H1 (cell line): Measurements from ENCODE around the gene ALG5. TPM values are rescaled to one million over a fixed set of nuclear protein-coding genes. Genes with fewer than 3 reads are reported as not detected.

Experiments
- CTCF ChIA-PET: fragments of 300-600 bp; sonication (Branson Sonifier 250); formaldehyde crosslinking; loops from one replicate; lab custom pipeline; 2021; ENCODE audit not compliant: partially characterized antibody; lab: Charles Lee
- POLR2A ChIA-PET: fragments of 300-600 bp; sonication (Branson Sonifier 250); formaldehyde crosslinking; loops from one replicate; lab custom pipeline; 2021; ENCODE audit warnings: inconsistent platforms; ENCODE audit not compliant: partially characterized antibody; lab: Charles Lee
- DNase-seq, 2 experiments: peaks; one replicate each; pipeline versions ENCODE4 v3.0.0 to v3.0.0-alpha.2; 2010 to 2022; ENCODE audit warnings: low spot score in 2 of 2, low read depth in 1 of 2, mixed read lengths in 1 of 2
- FAIRE-seq: peaks from 2 replicates; lab custom pipeline; 2011; peaks lifted over from hg19 to GRCh38; lab: Jason Lieb, UNC
- H2AFZ ChIP-seq: 2 replicates; pipeline ENCODE4 v1.8.1; 2012; ENCODE audit warnings: low read length, inconsistent platforms
- H2AK5ac ChIP-seq: 2 replicates; pipeline ENCODE4 v1.6.1; 2013; ENCODE audit warnings: low read depth, low read length
- H2BK120ac ChIP-seq: replicated peaks from 2 replicates; pipeline ENCODE3; 2013; ENCODE audit warnings: low read depth, low read length, inconsistent platforms
- H2BK12ac ChIP-seq: 2 replicates; pipeline ENCODE4 v1.6.1; 2013; ENCODE audit warnings: low read depth, low read length
- H2BK15ac ChIP-seq: 2 replicates; pipeline ENCODE4 v1.6.1; 2013; ENCODE audit warnings: low read length
- H2BK20ac ChIP-seq: 2 replicates; pipeline ENCODE4 v1.6.1; 2013; ENCODE audit warnings: low read length
- H2BK5ac ChIP-seq: 2 replicates; pipeline ENCODE4 v1.6.1; 2013; ENCODE audit warnings: low read depth, low read length
- H3K14ac ChIP-seq: 2 replicates; pipeline ENCODE4 v1.6.1; 2013; ENCODE audit warnings: inconsistent platforms; ENCODE audit not compliant: insufficient read length
- H3K18ac ChIP-seq: 2 replicates; pipeline ENCODE4 v1.6.1; 2013; ENCODE audit warnings: low read length; ENCODE audit errors: extremely low read depth
- H3K23ac ChIP-seq: 2 replicates; pipeline ENCODE4 v1.6.1; 2013; ENCODE audit warnings: inconsistent platforms; ENCODE audit not compliant: insufficient read length
- H3K23me2 ChIP-seq: 2 replicates; pipeline ENCODE4 v1.6.1; 2013; ENCODE audit warnings: low read depth, low read length
- H3K27ac ChIP-seq: 2 replicates; pipeline ENCODE4 v1.6.1; 2011; ENCODE audit warnings: low read depth, low read length, inconsistent platforms
- H3K27me3 ChIP-seq, 4 experiments: replicated peaks in 1 of 4; 1 replicate in 1 of 4; 2 replicates in 3 of 4; pipeline versions ENCODE4 v1.6.1 to v1.8.1; 2011 to 2013; ENCODE audit warnings: low read length in 3 of 4, mild to moderate bottlenecking in 3 of 4, inconsistent platforms in 2 of 4, mixed read lengths in 2 of 4, moderate library complexity in 1 of 4; ENCODE audit not compliant: control insufficient read depth in 3 of 4, insufficient read depth in 3 of 4; ENCODE audit errors: extremely low read depth in 1 of 4
- H3K36me3 ChIP-seq, 4 experiments: 2 replicates each; pipeline versions ENCODE4 v1.6.1 to v1.8.1; 2011 to 2013; ENCODE audit warnings: mild to moderate bottlenecking in 4 of 4, low read length in 3 of 4, moderate library complexity in 2 of 4, control low read depth in 1 of 4, inconsistent platforms in 1 of 4; ENCODE audit not compliant: insufficient read depth in 4 of 4, control insufficient read depth in 2 of 4
- H3K4ac ChIP-seq: replicated peaks from 2 replicates; pipeline ENCODE3; 2013; ENCODE audit warnings: low read length, low read depth, mixed read lengths, inconsistent platforms; ENCODE audit not compliant: insufficient read length
- H3K4me1 ChIP-seq, 4 experiments: replicated peaks in 1 of 4; 1 replicate in 1 of 4; 2 replicates in 3 of 4; pipeline versions ENCODE4 v1.6.1 to v1.8.1; 2011 to 2013; ENCODE audit warnings: low read length in 3 of 4, inconsistent platforms in 2 of 4, mixed read lengths in 1 of 4; ENCODE audit not compliant: insufficient read depth in 4 of 4, control insufficient read depth in 3 of 4
- H3K4me2 ChIP-seq, 2 experiments: 2 replicates each; pipeline versions ENCODE4 v1.6.1 to v1.8.1; 2011 to 2013; ENCODE audit warnings: low read depth in 2 of 2, low read length in 2 of 2, control low read depth in 1 of 2, inconsistent platforms in 1 of 2, mild to moderate bottlenecking in 1 of 2; ENCODE audit not compliant: insufficient read depth in 1 of 2
- H3K4me3 ChIP-seq, 4 experiments: fragments of 200-600, 300-600 bp in 1 of 4; sonication (generic), shearing (Covaris generic), sonication (Bioruptor Twin) in 1 of 4; 2 replicates each; pipeline versions ENCODE4 v1.5.1 to v1.8.1; 2011 to 2016; ENCODE audit warnings: low read length in 4 of 4, low read depth in 3 of 4, control low read depth in 2 of 4, inconsistent platforms in 2 of 4, mild to moderate bottlenecking in 2 of 4, mixed read lengths in 1 of 4, moderate library complexity in 1 of 4; ENCODE audit not compliant: insufficient read depth in 2 of 4; ENCODE audit errors: extremely low read depth in 1 of 4
- H3K56ac ChIP-seq: replicated peaks from 2 replicates; pipeline ENCODE3; 2013; ENCODE audit warnings: low read depth, mild to moderate bottlenecking, mixed read lengths, low read length, inconsistent platforms; ENCODE audit not compliant: insufficient read length
- H3K79me1 ChIP-seq: 2 replicates; pipeline ENCODE4 v1.6.1; 2013; ENCODE audit warnings: low read depth, low read length, control low read depth
- H3K79me2 ChIP-seq, 2 experiments: 2 replicates each; pipeline versions ENCODE4 v1.6.1 to v1.8.1; 2012 to 2013; ENCODE audit warnings: low read length in 2 of 2, mild to moderate bottlenecking in 2 of 2, inconsistent platforms in 1 of 2; ENCODE audit not compliant: insufficient read depth in 2 of 2, control insufficient read depth in 1 of 2
- H3K9ac ChIP-seq, 4 experiments: replicated peaks in 1 of 4; 1 replicate in 1 of 4; 2 replicates in 3 of 4; pipeline versions ENCODE4 v1.6.1 to v1.8.1; 2011 to 2013; ENCODE audit warnings: low read depth in 3 of 4, low read length in 3 of 4, control low read depth in 2 of 4, mild to moderate bottlenecking in 2 of 4, moderate library complexity in 2 of 4, inconsistent platforms in 1 of 4; ENCODE audit errors: extremely low read depth in 1 of 4
- H3K9me3 ChIP-seq, 2 experiments: 2 replicates each; pipeline versions ENCODE4 v1.6.1 to v1.8.1; 2012 to 2013; ENCODE audit warnings: mild to moderate bottlenecking in 2 of 2, moderate library complexity in 2 of 2, control low read depth in 1 of 2, inconsistent platforms in 1 of 2, low read depth in 1 of 2, low read length in 1 of 2, mixed read lengths in 1 of 2; ENCODE audit not compliant: insufficient read depth in 2 of 2
- H4K20me1 ChIP-seq, 2 experiments: replicated peaks in 1 of 2; 2 replicates each; pipeline versions ENCODE3 to v1.8.1; 2011 to 2013; ENCODE audit warnings: inconsistent platforms in 2 of 2, low read length in 2 of 2, mild to moderate bottlenecking in 1 of 2; ENCODE audit not compliant: insufficient read depth in 2 of 2, control insufficient read depth in 1 of 2
- H4K5ac ChIP-seq: 2 replicates; pipeline ENCODE4 v1.6.1; 2013; ENCODE audit warnings: low read length, low read depth, mixed read lengths, inconsistent platforms; ENCODE audit not compliant: insufficient read length
- H4K8ac ChIP-seq: 2 replicates; pipeline ENCODE4 v1.8.0; 2013; ENCODE audit warnings: mild to moderate bottlenecking, moderate library complexity, low read length, inconsistent platforms; ENCODE audit not compliant: insufficient read depth; ENCODE audit errors: extremely low read depth
- H4K91ac ChIP-seq: replicated peaks from 2 replicates; pipeline ENCODE3; 2013; ENCODE audit warnings: low read length, mixed read lengths, inconsistent platforms; ENCODE audit not compliant: insufficient read length
- HDAC6 ChIP-seq: IDR thresholded peaks from one replicate; pipeline ENCODE4 v1.7.1; 2012; ENCODE audit warnings: low read depth, mild to moderate bottlenecking, inconsistent platforms, low read length, moderate library complexity
- POLR2AphosphoS5 ChIP-seq: IDR thresholded peaks from 2 replicates; pipeline ENCODE4 v1.6.1; 2011; ENCODE audit warnings: low read depth, low read length
- POU5F1 ChIP-seq: IDR thresholded peaks from 2 replicates; pipeline ENCODE4 v1.6.1; 2011; ENCODE audit warnings: low read depth, mild to moderate bottlenecking, low read length, moderate library complexity
- RBBP5 ChIP-seq: IDR thresholded peaks from 2 replicates; pipeline ENCODE4 v1.7.1; 2012; ENCODE audit warnings: low read depth, mild to moderate bottlenecking, inconsistent platforms, low read length, moderate library complexity, borderline replicate concordance
- SIN3A ChIP-seq, 2 experiments: IDR thresholded peaks in 1 of 2; conservative IDR thresholded peaks in 1 of 2; 2 replicates each; pipeline ENCODE4 v1.6.1; 2011 to 2012; ENCODE audit warnings: low read length in 2 of 2, improper control_type of control experiment in 1 of 2, low read depth in 1 of 2, mild to moderate bottlenecking in 1 of 2
- WGBS, 2 experiments: shearing (Covaris generic) in 1 of 2; methylation state at CpG; one replicate each; pipeline versions ENCODE4 v1.1.6 to v1.1.7; 2013 to 2015; ENCODE audit warnings: low lambda C conversion rate in 2 of 2, mixed read lengths in 2 of 2, inconsistent platforms in 1 of 2, low coverage in 1 of 2, missing lambda C conversion rate in 1 of 2; ENCODE audit not compliant: insufficient replicate concordance in 2 of 2, insufficient coverage in 1 of 2, insufficient read length in 1 of 2; ENCODE audit errors: extremely low coverage in 1 of 2, missing lambda C conversion rate in 1 of 2; 5-methylcytosine and 5-hydroxymethylcytosine counted together
- polyA plus RNA-seq, 7 experiments: library from polyadenylated mRNA; depleted of rRNA in 3 of 7; stranded (reverse) in 5 of 7; unstranded in 2 of 7; fragments of >200 nt in 5 of 7; fragments of 200-250 nt in 2 of 7; gene quantifications; 1 replicate in 5 of 7; 2 replicates in 1 of 7; 4 replicates in 1 of 7; pipeline versions ENCODE4 v1.2.1 to v1.2.3, GENCODE V29; 2011 to 2013; ENCODE audit warnings: missing spikeins in 2 of 7, mixed read lengths in 2 of 7
- total RNA-seq: library from RNA; stranded (reverse); fragmentation: NEBNext Ultra II Directional; extraction: Animal tissue kit (Norgen Biotek cat#: 25700); gene quantifications from 2 replicates; pipeline ENCODE4 v1.2.1, GENCODE V29; 2021
- TF ChIP-seq, protein P1 (sequence below): IDR thresholded peaks from 2 replicates; pipeline ENCODE4 v1.6.1; 2012; ENCODE audit warnings: inconsistent platforms
- TF ChIP-seq, protein P2 (sequence below), 3 experiments: IDR thresholded peaks; 1 replicate in 2 of 3; 2 replicates in 1 of 3; pipeline versions ENCODE4 v1.5.1 to v1.6.1; 2011; ENCODE audit warnings: low read length in 3 of 3, mild to moderate bottlenecking in 3 of 3, inconsistent platforms in 2 of 3, low read depth in 1 of 3, moderate library complexity in 1 of 3; ENCODE audit not compliant: insufficient read depth in 1 of 3; ENCODE audit errors: control extremely low read depth in 1 of 3
- TF ChIP-seq, protein P3 (sequence below): IDR thresholded peaks from 2 replicates; pipeline ENCODE4 v1.6.1; 2011; ENCODE audit warnings: low read depth, mild to moderate bottlenecking, low read length; ENCODE audit not compliant: insufficient read depth

ALG5 gene
- total and polyA plus RNA-seq, 2 of the 8 experiments (the other 6 are each of a cell fraction or from before 2014, with no cell fraction given) = 15.0 to 24.3 TPM

DNA sequence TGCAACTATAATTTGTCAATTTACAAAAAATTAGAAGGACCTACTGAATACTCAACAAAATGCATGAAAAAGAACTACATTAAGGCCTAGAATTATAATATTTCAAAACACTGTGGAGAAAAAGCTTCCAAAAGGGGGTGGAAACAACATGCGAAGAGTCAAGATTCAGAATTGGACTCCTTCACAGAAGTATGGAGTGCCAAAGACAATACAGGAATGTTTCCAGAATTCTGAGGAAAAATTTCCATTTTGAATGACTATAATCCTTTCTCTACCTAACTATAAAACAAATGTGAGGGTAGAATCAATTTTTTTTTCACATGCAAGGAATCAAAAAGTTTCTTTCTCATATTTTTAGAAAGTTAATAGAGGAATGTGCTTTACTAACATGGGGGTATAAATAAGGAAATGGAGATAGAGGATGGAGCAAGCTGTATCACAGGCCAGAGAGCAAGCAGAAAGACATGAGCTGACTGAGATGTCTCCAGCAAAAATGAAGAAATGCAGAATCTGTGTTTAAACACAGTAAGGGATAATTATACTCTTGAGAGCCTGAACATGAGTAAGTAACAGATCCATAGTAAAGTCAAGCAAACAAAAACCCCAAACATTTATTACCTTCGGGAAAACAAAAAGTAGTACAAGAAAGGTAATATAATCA is 39.6 kb downstream of the ALG5 start:
- no peak for FAIRE-seq
- Histone ChIP-seq H3K36me3 (peaks cover 2 to 15% (median 6%) of the 10 kb centered on the region in 4 experiments; a peak in 5 of 8 replicates), H3K4me2 (no peak overlapping the region), H4K5ac (no peak overlapping the region), H3K9ac (no peak overlapping the region), H2BK15ac (no peak overlapping the region), H3K4me1 (0 out of 7 replicates have a peak, but pooled peaks cover 0 to 3% (median 0%) of the 10 kb centered on the region in 4 experiments), H4K91ac (no peak overlapping the region), H2BK12ac (no peak overlapping the region), H3K23me2 (no peaks in the 10 kb centered on the region), H2BK20ac (no peak overlapping the region), H3K23ac (no peak overlapping the region), H2BK5ac (no peak overlapping the region), H3K4me3 (no peak overlapping the region), H2AK5ac (no peak overlapping the region), H3K79me1 (no peaks in the 10 kb centered on the region), H2BK120ac (no peak overlapping the region), H3K4ac (no peak overlapping the region), H3K9me3 (no peaks in the 10 kb centered on the region), H3K79me2 (no peaks in the 10 kb centered on the region), H3K18ac (no peak overlapping the region), H4K20me1 (peaks cover 0 to 2% of the 10 kb centered on the region in 2 experiments), H3K56ac (no peak overlapping the region), H2AFZ (no peak overlapping the region), H3K14ac (no peak overlapping the region), H4K8ac (no peak overlapping the region), H3K27me3 (no peaks in the 10 kb centered on the region), H3K27ac (no peak overlapping the region)
- CTCF ChIA-PET = interaction anchor here (3.4 kb wide), 1 partner anchor 22 kb away, joined by 12 read pairs; no protein-coding TSS in a partner anchor
- DNase-seq = no peak
- WGBS, 2 experiments = 96% methylated on average over 2 of the region's 2 CpGs; no CpG with 5 or more reads in 1 of the 2 experiments
- POLR2A ChIA-PET = interaction anchor here (0.7 to 0.9 kb wide), 3 partner anchors 9 to 111 kb away, joined by 3 read pairs; no protein-coding TSS in a partner anchor
- no peak for TF ChIP-seq POLR2AphosphoS5
- no peak for TF ChIP-seq SIN3A (conservative IDR thresholded peaks at IDR 0.05 in 1 of 2, IDR thresholded peaks at IDR 0.05 in 1 of 2; ENCODE audit: low read depth in 1 of 2, low read length in 2 of 2)
- TF ChIP-seq POU5F1 = no peak
- TF ChIP-seq, protein P1, sequence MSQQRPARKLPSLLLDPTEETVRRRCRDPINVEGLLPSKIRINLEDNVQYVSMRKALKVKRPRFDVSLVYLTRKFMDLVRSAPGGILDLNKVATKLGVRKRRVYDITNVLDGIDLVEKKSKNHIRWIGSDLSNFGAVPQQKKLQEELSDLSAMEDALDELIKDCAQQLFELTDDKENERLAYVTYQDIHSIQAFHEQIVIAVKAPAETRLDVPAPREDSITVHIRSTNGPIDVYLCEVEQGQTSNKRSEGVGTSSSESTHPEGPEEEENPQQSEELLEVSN = no peak
- TF ChIP-seq, protein P2, sequence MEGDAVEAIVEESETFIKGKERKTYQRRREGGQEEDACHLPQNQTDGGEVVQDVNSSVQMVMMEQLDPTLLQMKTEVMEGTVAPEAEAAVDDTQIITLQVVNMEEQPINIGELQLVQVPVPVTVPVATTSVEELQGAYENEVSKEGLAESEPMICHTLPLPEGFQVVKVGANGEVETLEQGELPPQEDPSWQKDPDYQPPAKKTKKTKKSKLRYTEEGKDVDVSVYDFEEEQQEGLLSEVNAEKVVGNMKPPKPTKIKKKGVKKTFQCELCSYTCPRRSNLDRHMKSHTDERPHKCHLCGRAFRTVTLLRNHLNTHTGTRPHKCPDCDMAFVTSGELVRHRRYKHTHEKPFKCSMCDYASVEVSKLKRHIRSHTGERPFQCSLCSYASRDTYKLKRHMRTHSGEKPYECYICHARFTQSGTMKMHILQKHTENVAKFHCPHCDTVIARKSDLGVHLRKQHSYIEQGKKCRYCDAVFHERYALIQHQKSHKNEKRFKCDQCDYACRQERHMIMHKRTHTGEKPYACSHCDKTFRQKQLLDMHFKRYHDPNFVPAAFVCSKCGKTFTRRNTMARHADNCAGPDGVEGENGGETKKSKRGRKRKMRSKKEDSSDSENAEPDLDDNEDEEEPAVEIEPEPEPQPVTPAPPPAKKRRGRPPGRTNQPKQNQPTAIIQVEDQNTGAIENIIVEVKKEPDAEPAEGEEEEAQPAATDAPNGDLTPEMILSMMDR (IDR thresholded peaks at IDR 0.05; ENCODE audit: control extremely low read depth in 1 of 3, insufficient read depth in 1 of 3, low read depth in 1 of 3, low read length in 3 of 3) = no peak
- TF ChIP-seq HDAC6 = no peak
- TF ChIP-seq RBBP5 = no peak
- TF ChIP-seq, protein P3, sequence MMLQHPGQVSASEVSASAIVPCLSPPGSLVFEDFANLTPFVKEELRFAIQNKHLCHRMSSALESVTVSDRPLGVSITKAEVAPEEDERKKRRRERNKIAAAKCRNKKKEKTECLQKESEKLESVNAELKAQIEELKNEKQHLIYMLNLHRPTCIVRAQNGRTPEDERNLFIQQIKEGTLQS = no peak
